ENCODE results near the gene RAB10.
A peak's percentile ranks its signal among the peaks of the same experiment; 100 is the strongest.

RAB10 gene

GRCh38 chr2:26184555-26185303, 150.8 kb downstream of the RAB10 start:
- DNase-seq = peak; percentile 55

- DNase-seq = no peak
These were observed 151.5 kb downstream of the RAB10 start for GRCh38 chr2:26185304-26185928.

- no peak for DNase-seq
These were observed 152.3 kb downstream of the RAB10 start for GRCh38 chr2:26185954-26186770.
